CD4-positive, alpha-beta T cell (primary cell): ENCODE measurements around the gene FREM2. TPM values are rescaled to one million over a fixed set of nuclear protein-coding genes. Genes with fewer than 3 reads are reported as not detected.

Source experiments
- ATAC-seq: fragments of 200-7000 bp; cut with Tn5 transposase; one replicate; pipeline ENCODE4 v1.10.0; 2022; ENCODE audit warnings: mild to moderate bottlenecking; ENCODE audit not compliant: poor library complexity
- CTCF ChIA-PET: fragments of 350-600 bp; sonication (Branson Sonifier 250); formaldehyde crosslinking; loops from one replicate; lab custom pipeline; 2021; ENCODE audit warnings: antibody characterized with exemption, inconsistent platforms; lab: Charles Lee
- POLR2A ChIA-PET: fragments of 350-600 bp; sonication (Branson Sonifier 250); formaldehyde crosslinking; loops from one replicate; lab custom pipeline; 2021; ENCODE audit warnings: antibody characterized with exemption, inconsistent platforms; lab: Charles Lee
- DNase-seq, 14 experiments: peaks; one replicate each; pipeline ENCODE4 v3.0.0-alpha.2; 2013 to 2020; ENCODE audit warnings: mixed read lengths in 2 of 14
- H3K27ac ChIP-seq, 2 donors: one replicate each; pipeline versions ENCODE4 v1.5.1 to v1.7.0; 2013; ENCODE audit warnings: low read length in 2 of 2, low read depth in 1 of 2, mild to moderate bottlenecking in 1 of 2
- H3K27me3 ChIP-seq, 2 experiments: 1 replicate in 1 of 2; 2 replicates in 1 of 2; pipeline versions ENCODE4 v1.6.1 to v1.7.0; 2013; ENCODE audit warnings: low read length in 2 of 2, control low read depth in 1 of 2, mild to moderate bottlenecking in 1 of 2, moderate library complexity in 1 of 2; ENCODE audit not compliant: insufficient read depth in 2 of 2, control insufficient read depth in 1 of 2
- H3K36me3 ChIP-seq: one replicate; pipeline ENCODE4 v1.6.1; 2013; ENCODE audit warnings: low read length, control low read depth; ENCODE audit not compliant: insufficient read depth
- H3K4me1 ChIP-seq: one replicate; pipeline ENCODE4 v1.6.1; 2013; ENCODE audit warnings: low read length, control low read depth; ENCODE audit not compliant: insufficient read depth
- H3K4me3 ChIP-seq: one replicate; pipeline ENCODE4 v1.5.1; 2013; ENCODE audit warnings: mild to moderate bottlenecking, low read length, moderate library complexity
- H3K9me3 ChIP-seq, 2 experiments: 1 replicate in 1 of 2; 2 replicates in 1 of 2; pipeline versions ENCODE4 v1.6.1 to v1.7.0; 2013; ENCODE audit warnings: low read length in 2 of 2, mild to moderate bottlenecking in 2 of 2, control low read depth in 1 of 2, moderate library complexity in 1 of 2; ENCODE audit not compliant: control insufficient read depth in 1 of 2, insufficient read depth in 1 of 2
- H3K27ac Mint-ChIP-seq: one replicate; pipeline ENCODE4 v1.8.0; 2020; ENCODE audit warnings: mixed read lengths
- H3K27me3 Mint-ChIP-seq: one replicate; pipeline ENCODE4 v1.8.0; 2021; ENCODE audit warnings: mixed read lengths
- H3K36me3 Mint-ChIP-seq: one replicate; pipeline ENCODE4 v1.8.0; 2021; ENCODE audit warnings: low read depth, mixed read lengths
- H3K4me1 Mint-ChIP-seq: one replicate; pipeline ENCODE4 v1.8.0; 2021; ENCODE audit warnings: low read depth, mixed read lengths
- H3K4me3 Mint-ChIP-seq: one replicate; pipeline ENCODE4 v1.8.0; 2020; ENCODE audit warnings: mild to moderate bottlenecking, mixed read lengths
- H3K9me3 Mint-ChIP-seq: one replicate; pipeline ENCODE4 v1.8.0; 2020; ENCODE audit warnings: mixed read lengths
- CTCF ChIP-seq: fragments of 200-600 bp; IDR thresholded peaks from one replicate; pipeline ENCODE4 v1.8.0; 2022; ENCODE audit warnings: antibody characterized with exemption, mild to moderate bottlenecking
- intact Hi-C, 2 experiments: fragments of 100-400 bp; cut with DNase I in 1 of 2; cut with micrococcal nuclease in 1 of 2; formaldehyde crosslinking; loops; one replicate each; pipeline versions ENCODE4 v1.15.1 to v1.9.0; 2023 to 2025; cut with DNase I, micrococcal nuclease
- total RNA-seq, 174 experiments: library from RNA in 2 of 174; stranded (reverse) in 2 of 174; gene quantifications; one replicate each; pipeline ENCODE4 v1.2.3 and lab custom pipeline; 2021 to 2026

FREM2 gene
- total RNA-seq, 2 experiments from 2014 or later, result not detected

- no peaks in the 10 kb centered on the region for H3K9me3 ChIP-seq
- Mint-ChIP-seq H3K36me3 (no peaks in the 10 kb centered on the region), H3K9me3 (peaks cover 4% of the 10 kb centered on the region), H3K4me3 (no peak overlapping the region), H3K27ac (no peak overlapping the region), H3K27me3 (peaks cover 5% of the 10 kb centered on the region), H3K4me1 (no peaks in the 10 kb centered on the region)
- no peaks in the 10 kb centered on the region for H3K4me1 ChIP-seq
- DNase-seq (no peak), ATAC-seq (no peak)
- intact Hi-C loops, result no loop called here
- TF ChIP-seq CTCF, result no peak
- POLR2A ChIA-PET, result no interaction called here
- H3K36me3 ChIP-seq, result no peaks in the 10 kb centered on the region
- H3K27ac ChIP-seq, result no peak overlapping the region
- no peak overlapping the region for H3K4me3 ChIP-seq
- no peaks in the 10 kb centered on the region for H3K27me3 ChIP-seq
- CTCF ChIA-PET, result no interaction called here
Measured at GRCh38 chr13:38777347-38778119, 90.7 kb downstream of the FREM2 start.

GRCh38 chr13:38781539-38781938 is 94.7 kb downstream of the FREM2 start:
- peaks cover 4% of the 10 kb centered on the region for H3K9me3 Mint-ChIP-seq
- H3K27ac Mint-ChIP-seq, result no peak overlapping the region
- ChIA-PET CTCF (no interaction called here), POLR2A (no interaction called here)
- DNase-seq, result no peak
- Histone ChIP-seq H3K4me3 (no peak overlapping the region), H3K36me3 (no peaks in the 10 kb centered on the region), H3K4me1 (no peaks in the 10 kb centered on the region), H3K27me3 (no peaks in the 10 kb centered on the region), H3K27ac (no peak overlapping the region), H3K9me3 (no peaks in the 10 kb centered on the region)
- H3K27me3 Mint-ChIP-seq, result peaks cover 4% of the 10 kb centered on the region
- no peaks in the 10 kb centered on the region for H3K4me1 Mint-ChIP-seq
- TF ChIP-seq CTCF, result no peak
- no peak overlapping the region for H3K4me3 Mint-ChIP-seq
- H3K36me3 Mint-ChIP-seq, result no peaks in the 10 kb centered on the region
- ATAC-seq, result no peak
- intact Hi-C loops, result no loop called here

- no peak for TF ChIP-seq CTCF
- ATAC-seq, result no peak
- intact Hi-C loops, result no loop called here
- CTCF ChIA-PET, result no interaction called here
- POLR2A ChIA-PET, result no interaction called here
- Mint-ChIP-seq H3K36me3 (no peaks in the 10 kb centered on the region), H3K9me3 (no peaks in the 10 kb centered on the region), H3K27ac (no peak overlapping the region), H3K4me3 (no peak overlapping the region), H3K27me3 (peaks cover 4% of the 10 kb centered on the region), H3K4me1 (no peaks in the 10 kb centered on the region)
- Histone ChIP-seq H3K27ac (no peak overlapping the region), H3K36me3 (no peaks in the 10 kb centered on the region), H3K4me3 (no peak overlapping the region), H3K27me3 (no peaks in the 10 kb centered on the region), H3K4me1 (no peaks in the 10 kb centered on the region), H3K9me3 (no peaks in the 10 kb centered on the region)
- DNase-seq, result no peak
Measured at GRCh38 chr13:38784036-38784880, 97.4 kb downstream of the FREM2 start.
